Activated CD4-positive, alpha-beta T cell treated with anti-CD3 and anti-CD28 coated beads, Interleukin-2, amount 10 ng/mL, durations not matched to agents 24 days and 14 days (primary cell): ENCODE results near the gene ITK. TPM values are rescaled to one million over a fixed set of nuclear protein-coding genes. Genes with fewer than 3 reads are reported as not detected.

ENCODE experiments used
- DNase-seq: peaks from one replicate; pipeline ENCODE4 v3.0.0; 2022
- H3K27ac Mint-ChIP-seq: one replicate; pipeline ENCODE4 v1.8.0; 2022; ENCODE audit warnings: mild to moderate bottlenecking, mixed read lengths
- H3K27me3 Mint-ChIP-seq: one replicate; pipeline ENCODE4 v1.8.0; 2022; ENCODE audit warnings: mixed read lengths
- H3K36me3 Mint-ChIP-seq: one replicate; pipeline ENCODE4 v1.8.0; 2022; ENCODE audit warnings: low read depth, mild to moderate bottlenecking, mixed read lengths
- H3K4me1 Mint-ChIP-seq: one replicate; pipeline ENCODE4 v1.8.0; 2021; ENCODE audit warnings: mixed read lengths
- H3K4me3 Mint-ChIP-seq: one replicate; pipeline ENCODE4 v1.8.0; 2022; ENCODE audit warnings: mild to moderate bottlenecking, moderate library complexity, mixed read lengths
- H3K9me3 Mint-ChIP-seq: one replicate; pipeline ENCODE4 v1.8.0; 2021; ENCODE audit warnings: mixed read lengths
- intact Hi-C: fragments of 100-400 bp; cut with micrococcal nuclease; formaldehyde crosslinking; loops from one replicate; pipeline ENCODE4 v1.15.1; 2023
- total RNA-seq: library from RNA; stranded (reverse); gene quantifications from 2 replicates; pipeline ENCODE4 v1.2.3, GENCODE V29; 2022

Gene ITK
- total RNA-seq, 1 donor from 2014 or later: 230 TPM

GRCh38 chr5:157271740-157272271 lies 91.2 kb downstream of the ITK start:
- H3K9me3 Mint-ChIP-seq: no peaks in the 10 kb centered on the region
- intact Hi-C loops: loop anchor here (2.0 to 5.0 kb wide), 3 partner anchors 123 to 330 kb away; no protein-coding TSS in a partner anchor
- H3K27ac Mint-ChIP-seq: peak overlapping the region; percentile 99
- H3K27me3 Mint-ChIP-seq: no peaks in the 10 kb centered on the region
- H3K36me3 Mint-ChIP-seq: peaks cover 37% of the 10 kb centered on the region
- peak; percentile 95 for DNase-seq
- H3K4me3 Mint-ChIP-seq: peak overlapping the region; percentile 96
- peaks cover 81% of the 10 kb centered on the region for H3K4me1 Mint-ChIP-seq

- Mint-ChIP-seq H3K36me3 (peaks cover 35% of the 10 kb centered on the region), H3K4me3 (peak overlapping the region; percentile 87), H3K27me3 (no peaks in the 10 kb centered on the region), H3K27ac (peak overlapping the region; percentile 99), H3K9me3 (no peaks in the 10 kb centered on the region), H3K4me1 (peaks cover 77% of the 10 kb centered on the region)
- intact Hi-C loops: loop anchor here (1.0 to 5.0 kb wide), 3 partner anchors 8 to 329 kb away; no protein-coding TSS in a partner anchor
- DNase-seq: peak; percentile 83
Observed at GRCh38 chr5:157273131-157273556, 92.5 kb downstream of the ITK start.

GRCh38 chr5:157275403-157275802 lies 94.8 kb downstream of the ITK start:
- no peaks in the 10 kb centered on the region for H3K9me3 Mint-ChIP-seq
- peaks cover 70% of the 10 kb centered on the region for H3K4me1 Mint-ChIP-seq
- intact Hi-C loops: no loop called here
- H3K36me3 Mint-ChIP-seq: peaks cover 28% of the 10 kb centered on the region
- H3K27me3 Mint-ChIP-seq: no peaks in the 10 kb centered on the region
- peak overlapping the region; percentile 32 for H3K27ac Mint-ChIP-seq
- DNase-seq: no peak
- H3K4me3 Mint-ChIP-seq: no peak overlapping the region

GRCh38 chr5:157278319-157279037 lies 97.8 kb downstream of the ITK start:
- peaks cover 3% of the 10 kb centered on the region for H3K9me3 Mint-ChIP-seq
- H3K36me3 Mint-ChIP-seq: peaks cover 33% of the 10 kb centered on the region
- H3K4me1 Mint-ChIP-seq: peaks cover 70% of the 10 kb centered on the region

GRCh38 chr5:157279605-157280239 lies 99.1 kb downstream of the ITK start:
- H3K4me3 Mint-ChIP-seq: no peak overlapping the region
- peak overlapping the region; percentile 78 for H3K27ac Mint-ChIP-seq
- no peak for DNase-seq
- H3K27me3 Mint-ChIP-seq: no peaks in the 10 kb centered on the region
- H3K4me1 Mint-ChIP-seq: peaks cover 71% of the 10 kb centered on the region
- peaks cover 3% of the 10 kb centered on the region for H3K9me3 Mint-ChIP-seq
- H3K36me3 Mint-ChIP-seq: peaks cover 34% of the 10 kb centered on the region
- intact Hi-C loops: no loop called here

More at GRCh38 chr5:157278319-157279037, 97.8 kb downstream of the ITK start:
- no peak for DNase-seq
- no peaks in the 10 kb centered on the region for H3K27me3 Mint-ChIP-seq
- intact Hi-C loops: no loop called here
- no peak overlapping the region for H3K4me3 Mint-ChIP-seq
- H3K27ac Mint-ChIP-seq: peak overlapping the region; percentile 69

- H3K9me3 Mint-ChIP-seq: peaks cover 3% of the 10 kb centered on the region
- no peak for DNase-seq
- no peaks in the 10 kb centered on the region for H3K27me3 Mint-ChIP-seq
- H3K27ac Mint-ChIP-seq: peak overlapping the region; percentile 35
- intact Hi-C loops: loop anchor here (1.0 kb wide), 1 partner anchor 8 kb away; no protein-coding TSS in a partner anchor
- peak overlapping the region; percentile 1 for H3K4me3 Mint-ChIP-seq
- peaks cover 77% of the 10 kb centered on the region for H3K4me1 Mint-ChIP-seq
- H3K36me3 Mint-ChIP-seq: peaks cover 42% of the 10 kb centered on the region
Observed at GRCh38 chr5:157280927-157281326, 100.3 kb downstream of the ITK start.

- Mint-ChIP-seq H3K4me3 (peak overlapping the region; percentile 12), H3K9me3 (peaks cover 3% of the 10 kb centered on the region), H3K36me3 (peaks cover 47% of the 10 kb centered on the region), H3K27me3 (no peaks in the 10 kb centered on the region), H3K4me1 (peaks cover 69% of the 10 kb centered on the region), H3K27ac (peak overlapping the region; percentile 81)
- DNase-seq: no peak
- intact Hi-C loops: loop anchor here (2.0 kb wide), 1 partner anchor 15 kb away; the partner anchor contains the start of gene CYFIP2
Observed at GRCh38 chr5:157282150-157282549, 101.5 kb downstream of the ITK start.

GRCh38 chr5:157283434-157283833 lies 102.8 kb downstream of the ITK start:
- intact Hi-C loops: loop anchor here (2.0 kb wide), 1 partner anchor 17 kb away; the partner anchor contains the start of gene CYFIP2
- peak; percentile 80 for DNase-seq
- Mint-ChIP-seq H3K36me3 (peaks cover 55% of the 10 kb centered on the region), H3K4me1 (peaks cover 70% of the 10 kb centered on the region), H3K9me3 (peaks cover 3% of the 10 kb centered on the region), H3K27me3 (no peaks in the 10 kb centered on the region), H3K27ac (peak overlapping the region; percentile 81), H3K4me3 (peak overlapping the region; percentile 61)

- intact Hi-C loops: no loop called here
- Mint-ChIP-seq H3K4me3 (no peak overlapping the region), H3K36me3 (peaks cover 60% of the 10 kb centered on the region), H3K9me3 (peaks cover 3% of the 10 kb centered on the region), H3K4me1 (peaks cover 75% of the 10 kb centered on the region), H3K27me3 (no peaks in the 10 kb centered on the region), H3K27ac (no peak overlapping the region)
- no peak for DNase-seq
Observed at GRCh38 chr5:157284458-157285212, 104.0 kb downstream of the ITK start.

GRCh38 chr5:157285310-157286035 lies 104.8 kb downstream of the ITK start:
- H3K36me3 Mint-ChIP-seq: peaks cover 61% of the 10 kb centered on the region
- H3K27ac Mint-ChIP-seq: peak overlapping the region; percentile 45
- intact Hi-C loops: no loop called here
- H3K27me3 Mint-ChIP-seq: no peaks in the 10 kb centered on the region
- H3K9me3 Mint-ChIP-seq: peaks cover 3% of the 10 kb centered on the region
- no peak for DNase-seq
- no peak overlapping the region for H3K4me3 Mint-ChIP-seq
- H3K4me1 Mint-ChIP-seq: peaks cover 76% of the 10 kb centered on the region

GRCh38 chr5:157286761-157287211 lies 106.1 kb downstream of the ITK start:
- H3K9me3 Mint-ChIP-seq: no peaks in the 10 kb centered on the region
- DNase-seq: no peak
- H3K36me3 Mint-ChIP-seq: peaks cover 62% of the 10 kb centered on the region
- peaks cover 73% of the 10 kb centered on the region for H3K4me1 Mint-ChIP-seq
- intact Hi-C loops: no loop called here
- H3K4me3 Mint-ChIP-seq: no peak overlapping the region
- no peaks in the 10 kb centered on the region for H3K27me3 Mint-ChIP-seq
- H3K27ac Mint-ChIP-seq: no peak overlapping the region

- Mint-ChIP-seq H3K36me3 (peaks cover 64% of the 10 kb centered on the region), H3K27me3 (no peaks in the 10 kb centered on the region), H3K27ac (peak overlapping the region; percentile 80), H3K4me3 (peak overlapping the region; percentile 38), H3K4me1 (peaks cover 61% of the 10 kb centered on the region), H3K9me3 (no peaks in the 10 kb centered on the region)
- DNase-seq: no peak
- intact Hi-C loops: no loop called here
Observed at GRCh38 chr5:157288405-157289163, 107.9 kb downstream of the ITK start.
